Fibroblast of skin of left biceps (primary cell): ENCODE results near the gene ANKRD13D.

Experiments
- DNase-seq, 2 experiments: peaks; one replicate each; pipeline ENCODE4 v3.0.0-alpha.2; 2013; ENCODE audit warnings: low read depth in 2 of 2

ANKRD13D gene

GRCh38 chr11:67273260-67273990, 15.7 kb upstream of the ANKRD13D start:
- DNase-seq = no peak

GRCh38 chr11:67274768-67275605, 14.1 kb upstream of the ANKRD13D start:
- DNase-seq = no peak

- no peak for DNase-seq
Observed at GRCh38 chr11:67275606-67276409, 13.3 kb upstream of the ANKRD13D start.

GRCh38 chr11:67276781-67277230, 12.3 kb upstream of the ANKRD13D start:
- DNase-seq = no peak

- DNase-seq = no peak
Observed at GRCh38 chr11:67277231-67277961, 11.7 kb upstream of the ANKRD13D start.

- no peak for DNase-seq
Observed at GRCh38 chr11:67278135-67278938, 10.8 kb upstream of the ANKRD13D start.

- DNase-seq = no peak
Observed at GRCh38 chr11:67278939-67279588, 10.0 kb upstream of the ANKRD13D start.

GRCh38 chr11:67279589-67280340, 9.3 kb upstream of the ANKRD13D start:
- no peak for DNase-seq

- DNase-seq = no peak
Observed at GRCh38 chr11:67280341-67280787, 8.7 kb upstream of the ANKRD13D start.

GRCh38 chr11:67280788-67281551, 8.1 kb upstream of the ANKRD13D start:
- no peak for DNase-seq

GRCh38 chr11:67281552-67282150, 7.5 kb upstream of the ANKRD13D start:
- DNase-seq = no peak

GRCh38 chr11:67282155-67282875, 6.8 kb upstream of the ANKRD13D start:
- no peak for DNase-seq

- no peak for DNase-seq
Observed at GRCh38 chr11:67282876-67283371, 6.2 kb upstream of the ANKRD13D start.

GRCh38 chr11:67283481-67283963, 5.6 kb upstream of the ANKRD13D start:
- no peak for DNase-seq

GRCh38 chr11:67284811-67285540, 4.1 kb upstream of the ANKRD13D start:
- no peak for DNase-seq
